Hematopoietic multipotent progenitor cell treated with erythropoietin and hydrocortisone succinate and interleukin-3 and kit ligand, for 4 days (in vitro differentiated cells): ENCODE data around the gene NPTX1.
"Not testable (repeated sequence)": the region's sequence is repeated elsewhere in the genome, so short reads cannot be mapped to it uniquely, and the experiment has no call there.

Source experiments
- DNase-seq: peaks from one replicate; pipeline ENCODE4 v3.0.0-alpha.2; 2015

Gene NPTX1, protein sequence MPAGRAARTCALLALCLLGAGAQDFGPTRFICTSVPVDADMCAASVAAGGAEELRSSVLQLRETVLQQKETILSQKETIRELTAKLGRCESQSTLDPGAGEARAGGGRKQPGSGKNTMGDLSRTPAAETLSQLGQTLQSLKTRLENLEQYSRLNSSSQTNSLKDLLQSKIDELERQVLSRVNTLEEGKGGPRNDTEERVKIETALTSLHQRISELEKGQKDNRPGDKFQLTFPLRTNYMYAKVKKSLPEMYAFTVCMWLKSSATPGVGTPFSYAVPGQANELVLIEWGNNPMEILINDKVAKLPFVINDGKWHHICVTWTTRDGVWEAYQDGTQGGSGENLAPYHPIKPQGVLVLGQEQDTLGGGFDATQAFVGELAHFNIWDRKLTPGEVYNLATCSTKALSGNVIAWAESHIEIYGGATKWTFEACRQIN

GRCh38 chr17:80475910-80476876, at the start of gene NPTX1:
Gene NPTX1 (minus strand): TSS chr17:80476607. CDS start chr17:80476446, 161 bp downstream.
- DNase-seq, result no peak

DNA sequence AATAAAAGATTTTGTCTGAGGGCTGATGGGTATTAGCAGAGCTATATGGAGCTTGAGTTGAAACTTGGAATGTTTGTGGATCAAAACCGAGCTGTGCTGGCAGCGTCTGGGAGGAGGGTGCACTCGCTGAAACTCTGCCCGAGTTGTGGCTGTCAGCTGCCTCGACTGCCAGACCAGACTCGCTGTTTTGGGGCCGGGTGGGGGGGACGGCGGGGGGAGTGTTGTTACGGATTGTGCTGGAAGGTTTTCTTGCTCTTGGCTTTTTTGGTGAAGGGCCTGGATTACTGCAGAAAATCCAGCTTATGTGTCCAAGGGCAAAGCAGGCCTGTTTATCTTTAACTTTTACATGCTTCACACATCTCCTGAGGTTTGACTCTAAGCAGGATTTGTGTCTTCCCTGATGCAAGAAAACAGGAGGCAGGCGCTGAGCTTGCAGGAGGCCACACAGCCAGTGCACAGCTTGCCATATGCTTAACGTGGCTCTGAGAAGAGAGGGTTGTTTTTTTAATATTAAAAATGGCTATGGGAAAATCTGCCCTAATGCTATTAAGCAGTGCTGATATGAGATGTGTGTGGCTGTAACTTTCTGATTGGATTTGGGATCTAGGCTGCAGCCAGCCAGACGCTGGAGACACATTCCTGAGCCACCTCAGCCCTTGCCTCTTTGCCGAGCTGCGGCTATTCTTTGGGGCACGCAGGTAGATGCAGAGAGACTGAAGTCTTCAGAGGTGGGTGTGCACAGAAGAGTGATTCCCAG, 47.7 kb upstream of the NPTX1 start:
- DNase-seq, result no peak

GRCh38 chr17:80523054-80523744, 46.8 kb upstream of the NPTX1 start:
- DNase-seq, result no peak

DNA sequence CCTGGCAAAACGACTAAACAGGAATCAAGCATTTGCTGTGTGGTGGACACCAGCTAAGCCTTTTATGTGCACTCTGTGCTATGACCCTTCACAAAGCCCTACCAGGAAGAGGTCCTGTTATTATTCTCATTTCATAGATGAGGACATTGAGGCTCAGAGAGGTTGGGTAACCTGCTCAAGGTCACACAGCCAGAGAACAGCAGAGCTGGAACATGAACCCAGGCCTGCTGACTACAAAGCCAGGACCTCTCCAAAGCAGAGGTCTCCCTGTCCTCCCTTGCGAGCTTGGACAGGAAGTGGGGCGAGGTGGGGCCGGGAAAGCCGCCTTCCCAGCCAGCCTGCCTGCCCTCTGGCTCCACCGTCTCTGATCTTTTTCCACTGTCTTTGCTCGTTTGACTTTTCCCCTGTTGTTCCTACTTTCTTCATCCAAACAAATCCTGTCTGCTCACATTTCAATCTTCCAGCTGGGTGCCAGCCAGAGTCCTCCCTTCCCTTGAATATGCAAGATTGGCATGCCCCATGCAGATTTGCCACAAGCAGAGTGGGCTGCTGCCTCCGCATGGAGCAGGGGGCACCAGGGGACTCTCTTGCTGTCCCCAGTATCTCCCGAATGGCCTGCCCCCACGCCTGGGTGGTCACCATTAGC, 44.5 kb upstream of the NPTX1 start:
- no peak for DNase-seq

GRCh38 chr17:80519091-80519781, 42.8 kb upstream of the NPTX1 start:
- DNase-seq, result no peak

GRCh38 chr17:80518392-80518791, 42.0 kb upstream of the NPTX1 start:
- DNase-seq, result no peak

DNA sequence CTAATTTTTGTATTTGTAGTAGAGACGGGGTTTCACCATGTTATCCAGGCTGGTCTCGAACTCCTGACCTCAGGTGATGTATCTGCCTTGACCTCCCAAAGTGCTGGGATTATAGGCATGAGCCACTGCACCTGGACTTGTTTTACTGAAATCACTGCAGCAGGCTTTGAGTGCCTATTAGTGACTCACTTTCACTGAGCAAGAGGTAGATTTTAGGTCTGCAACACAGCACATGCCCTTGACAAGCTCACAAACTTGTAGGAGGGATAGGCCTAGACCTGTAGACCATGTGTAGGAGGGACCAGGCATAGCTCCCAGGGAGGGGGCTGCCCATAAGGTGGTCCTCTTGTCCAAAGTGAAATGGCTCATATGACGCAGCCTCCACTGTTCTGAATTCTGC, 41.2 kb upstream of the NPTX1 start:
- no peak for DNase-seq

- DNase-seq, result no peak
Measured at GRCh38 chr17:80516171-80516932, 39.9 kb upstream of the NPTX1 start.

DNA sequence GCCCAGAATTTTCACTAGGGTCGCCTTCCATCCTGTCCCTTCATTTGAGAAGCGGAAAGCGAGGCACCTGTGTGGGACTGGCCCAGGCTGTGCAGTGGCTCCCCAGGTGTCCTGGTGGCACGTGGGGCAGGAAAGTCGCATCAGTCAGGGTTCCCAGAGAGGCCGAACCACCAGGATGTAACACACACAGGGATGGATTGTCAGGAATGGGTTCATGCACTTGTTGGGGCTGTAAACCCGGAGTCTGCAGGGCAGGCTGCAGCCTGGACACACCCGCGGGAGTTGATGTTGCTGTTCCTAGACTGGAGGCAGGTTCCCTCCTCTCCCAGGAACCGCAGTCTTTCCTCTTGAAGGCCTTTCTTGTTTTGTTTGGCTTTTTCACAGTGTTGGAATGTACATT, 37.5 kb upstream of the NPTX1 start:
- no peak for DNase-seq

GRCh38 chr17:80513201-80513600, 36.8 kb upstream of the NPTX1 start:
- DNase-seq, result no peak

- DNase-seq, result no peak
Measured at GRCh38 chr17:80512233-80512632, 35.8 kb upstream of the NPTX1 start.

DNA sequence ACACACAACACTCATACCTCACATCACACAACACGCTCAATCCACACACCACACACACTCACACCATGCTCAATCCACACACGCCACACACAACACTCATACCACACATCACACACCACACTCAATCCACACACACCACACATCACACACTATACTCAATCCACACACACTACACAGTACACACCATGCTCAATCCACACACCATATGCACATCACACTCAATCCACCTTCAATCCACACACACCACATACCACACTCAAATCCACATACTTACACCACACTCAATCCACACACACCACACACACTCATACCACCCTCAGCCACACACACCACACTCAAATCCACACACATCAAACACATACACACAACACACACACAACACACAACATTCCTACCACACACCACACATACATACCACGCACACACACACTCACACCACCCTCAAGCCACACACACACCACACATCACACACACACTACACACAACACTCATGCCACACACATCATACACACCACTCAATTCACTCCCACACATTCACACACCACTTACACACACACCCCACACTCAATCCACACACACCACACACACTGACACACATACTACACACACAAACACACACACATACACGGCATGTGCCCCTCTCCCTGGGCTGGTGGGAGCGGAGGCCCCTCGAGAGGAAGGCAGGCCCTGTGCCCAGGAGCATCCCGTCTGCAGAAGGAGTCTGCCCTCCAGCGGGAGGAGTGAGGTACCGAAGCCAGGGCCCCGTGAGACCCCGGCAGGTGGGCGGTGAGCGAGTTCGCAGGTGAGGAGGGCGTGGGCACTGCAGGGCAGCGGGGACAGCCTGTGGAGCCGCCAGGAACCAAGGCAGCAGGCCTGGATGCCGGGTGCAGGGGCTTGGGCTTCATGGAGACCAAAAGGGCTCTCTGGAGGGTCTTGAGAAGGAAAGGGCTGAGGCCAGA, 35.1 kb upstream of the NPTX1 start:
- no peak for DNase-seq

GRCh38 chr17:80510772-80511171, 34.4 kb upstream of the NPTX1 start:
- DNase-seq, result no peak

DNA sequence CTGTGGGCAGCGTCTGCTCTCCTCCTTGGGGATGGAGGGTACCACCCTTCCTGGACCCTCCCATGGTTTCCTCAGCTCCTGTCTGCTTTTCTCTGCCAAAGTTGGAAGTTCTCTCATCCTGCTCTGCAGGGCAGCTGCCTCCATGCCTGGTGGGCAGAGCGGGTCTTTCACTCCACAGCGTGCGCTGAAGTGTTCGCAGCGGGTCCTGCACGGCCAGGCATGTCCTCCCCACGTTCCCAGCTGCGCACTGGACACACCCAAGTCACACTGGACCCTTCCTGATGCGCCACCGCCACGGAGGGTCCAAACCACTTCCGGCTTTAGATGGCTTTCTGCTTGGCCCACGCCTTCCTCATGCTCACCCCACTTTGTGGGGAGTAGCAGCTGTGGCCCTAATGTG, 33.7 kb upstream of the NPTX1 start:
- no peak for DNase-seq

DNA sequence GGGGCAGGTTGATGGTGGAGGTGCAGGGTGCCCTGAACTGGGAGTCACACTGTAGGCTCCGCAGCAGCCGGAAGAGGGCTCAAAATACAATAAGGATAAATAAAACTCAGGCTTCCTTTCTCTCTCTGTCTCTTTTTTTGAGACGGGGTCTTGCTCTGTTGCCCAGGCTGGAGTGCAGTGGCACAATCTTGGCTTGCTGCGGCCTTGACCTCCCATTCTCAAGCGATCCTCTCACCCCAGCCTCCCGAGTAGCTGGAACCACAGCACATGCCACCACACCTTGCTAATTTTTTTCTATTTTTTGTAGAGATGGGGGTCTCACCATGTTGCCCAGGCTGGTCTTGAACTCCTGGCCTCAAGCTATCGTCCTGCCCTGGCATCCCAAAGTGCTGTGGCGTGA, 32.9 kb upstream of the NPTX1 start:
- DNase-seq, result no peak

DNA sequence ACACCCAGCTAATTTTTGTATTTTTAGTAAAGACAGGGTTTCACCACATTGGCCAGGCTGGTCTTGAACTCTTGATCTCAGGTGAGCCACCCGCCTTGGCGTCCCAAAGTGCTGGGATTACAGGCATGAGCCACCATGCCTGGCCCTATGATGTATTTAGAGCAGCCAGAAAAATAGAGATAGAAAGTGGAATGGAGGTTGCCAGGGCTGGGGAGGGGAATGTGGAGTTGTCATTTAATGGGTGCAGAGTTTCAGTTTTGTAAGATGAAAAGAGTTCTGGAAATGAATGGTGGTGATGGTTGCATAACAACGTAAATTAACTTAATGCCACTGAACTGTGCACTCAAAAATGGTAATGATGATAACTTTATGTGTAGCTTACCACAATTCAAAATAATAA, 31.6 kb upstream of the NPTX1 start:
- no peak for DNase-seq

DNA sequence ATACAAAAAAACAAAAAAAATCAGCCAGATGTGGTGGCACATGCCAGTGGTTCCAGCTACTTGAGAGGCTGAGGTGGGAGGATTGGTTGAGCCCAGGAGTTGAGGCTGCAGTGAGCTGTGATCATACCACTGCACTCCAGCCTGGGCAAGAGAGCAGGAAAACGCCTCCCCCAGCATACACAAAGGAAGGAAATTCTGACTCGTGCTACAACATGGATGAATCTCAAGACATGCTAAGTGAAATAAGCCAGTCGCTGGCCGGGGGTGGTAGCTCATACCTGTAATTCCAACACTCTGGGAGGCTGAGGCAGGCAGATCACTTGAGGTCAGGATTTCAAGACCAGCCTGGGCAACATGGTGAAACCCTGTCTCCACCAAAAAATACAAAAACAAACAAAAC, 30.8 kb upstream of the NPTX1 start:
- DNase-seq, result not testable (repeated sequence)

- DNase-seq, result no peak
Measured at GRCh38 chr17:80504686-80505413, 28.4 kb upstream of the NPTX1 start.

DNA sequence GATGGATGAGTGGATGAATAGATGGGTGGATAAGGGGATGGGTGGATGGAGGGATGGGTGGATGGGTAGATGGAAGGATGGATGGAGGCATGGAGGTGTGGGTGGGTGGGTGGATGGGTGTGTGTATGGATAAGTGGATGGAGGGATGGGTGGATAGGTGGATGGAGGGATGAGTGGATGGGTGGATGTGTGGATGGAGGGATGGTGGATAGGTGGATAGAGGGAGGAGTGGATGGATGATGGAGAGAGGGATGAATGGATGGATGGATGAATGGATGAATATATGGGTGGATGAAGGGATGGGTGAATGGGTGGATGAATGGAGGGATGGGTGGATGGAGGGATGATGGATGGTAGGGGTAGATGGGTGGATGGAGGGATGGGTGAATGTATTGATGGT, 27.5 kb upstream of the NPTX1 start:
- no peak for DNase-seq
